Smooth muscle cell (in vitro differentiated cells): Measurements from ENCODE around the gene CLNK. TPM values are rescaled to one million over a fixed set of nuclear protein-coding genes. Genes with fewer than 3 reads are reported as not detected.

Experiments used
- DNase-seq: peaks from one replicate; lab custom pipeline; 2025; ENCODE audit not compliant: unreplicated experiment; lab: John Stamatoyannopoulos, UW
- H2AFZ ChIP-seq: fragments of 200-600 bp; sonication (generic); 2 replicates; pipeline ENCODE4 v1.6.0; 2016; ENCODE audit warnings: antibody characterized with exemption, low read depth, mild to moderate bottlenecking
- H3F3A ChIP-seq: fragments of 200-600 bp; sonication (generic); 2 replicates; pipeline ENCODE4 v1.6.0; 2017; ENCODE audit warnings: antibody characterized with exemption, low read depth
- H3K27ac ChIP-seq: fragments of 200-600 bp; sonication (generic); 2 replicates; pipeline ENCODE4 v1.5.1; 2016; ENCODE audit warnings: low read depth, mild to moderate bottlenecking
- H3K27me3 ChIP-seq: fragments of 200-600 bp; sonication (generic); 2 replicates; pipeline ENCODE4 v1.6.1; 2016; ENCODE audit warnings: low read depth, mild to moderate bottlenecking
- H3K36me3 ChIP-seq: fragments of 200-600 bp; sonication (generic); 2 replicates; pipeline ENCODE4 v1.5.1; 2016; ENCODE audit warnings: low read depth
- H3K4me1 ChIP-seq: fragments of 200-600 bp; sonication (generic); 2 replicates; pipeline ENCODE4 v1.5.1; 2016; ENCODE audit warnings: low read depth
- H3K4me2 ChIP-seq: fragments of 200-600 bp; sonication (generic); 2 replicates; pipeline ENCODE4 v1.6.0; 2016; ENCODE audit warnings: mild to moderate bottlenecking
- H3K4me3 ChIP-seq: fragments of 200-600 bp; sonication (generic); 2 replicates; pipeline ENCODE4 v1.5.1; 2016; ENCODE audit warnings: mild to moderate bottlenecking
- H3K79me2 ChIP-seq: fragments of 200-600 bp; sonication (generic); 2 replicates; pipeline ENCODE4 v1.6.0; 2016; ENCODE audit warnings: low read depth, mild to moderate bottlenecking
- H3K9ac ChIP-seq: fragments of 200-600 bp; sonication (generic); 2 replicates; pipeline ENCODE4 v1.6.0; 2016; ENCODE audit warnings: low read depth
- H3K9me3 ChIP-seq: fragments of 200-600 bp; sonication (generic); replicated peaks from 2 replicates; pipeline ENCODE4 v1.5.1; 2016; ENCODE audit warnings: low read depth
- H4K20me1 ChIP-seq: fragments of 200-600 bp; sonication (generic); 2 replicates; pipeline ENCODE4 v1.6.0; 2016; ENCODE audit warnings: low read depth
- WGBS: methylation state at CpG from one replicate; pipeline ENCODE4 v1.1.7; 2016; ENCODE audit warnings: low lambda C conversion rate; 5-methylcytosine and 5-hydroxymethylcytosine counted together
- polyA plus RNA-seq: library from polyadenylated mRNA; unstranded; fragments of >200 nt; fragmentation: Nextera tagmentation; extraction: Ambion mirVana; gene quantifications from 2 replicates; pipeline ENCODE4 v1.2.1, GENCODE V29; 2016
- total RNA-seq: library from RNA; depleted of rRNA; stranded (reverse); fragments of >200 nt; gene quantifications from 2 replicates; pipeline ENCODE4 v1.2.3, GENCODE V29; 2014
- TF ChIP-seq, protein P1 (sequence below): fragments of 200-600 bp; sonication (generic); IDR thresholded peaks from 2 replicates; pipeline ENCODE4 v1.5.1; 2017; ENCODE audit warnings: borderline replicate concordance, mild to moderate bottlenecking, antibody characterized with exemption; ENCODE audit not compliant: insufficient read depth, poor library complexity, severe bottlenecking

CLNK gene
- total and polyA plus RNA-seq, 2 experiments from 2014 or later, result not detected

- Histone ChIP-seq H3F3A (no peaks in the 10 kb centered on the region), H4K20me1 (no peaks in the 10 kb centered on the region), H3K27me3 (no peaks in the 10 kb centered on the region), H3K9ac (no peak overlapping the region), H3K79me2 (no peaks in the 10 kb centered on the region), H3K36me3 (no peaks in the 10 kb centered on the region), H3K4me3 (no peak overlapping the region), H2AFZ (no peak overlapping the region), H3K4me1 (no peaks in the 10 kb centered on the region), H3K4me2 (peak overlapping the region; percentile 6), H3K9me3 (no peaks in the 10 kb centered on the region), H3K27ac (no peak overlapping the region)
- no peak for DNase-seq
- 67% methylated on average over 3 of the region's 3 CpGs for WGBS
- TF ChIP-seq, protein P1, sequence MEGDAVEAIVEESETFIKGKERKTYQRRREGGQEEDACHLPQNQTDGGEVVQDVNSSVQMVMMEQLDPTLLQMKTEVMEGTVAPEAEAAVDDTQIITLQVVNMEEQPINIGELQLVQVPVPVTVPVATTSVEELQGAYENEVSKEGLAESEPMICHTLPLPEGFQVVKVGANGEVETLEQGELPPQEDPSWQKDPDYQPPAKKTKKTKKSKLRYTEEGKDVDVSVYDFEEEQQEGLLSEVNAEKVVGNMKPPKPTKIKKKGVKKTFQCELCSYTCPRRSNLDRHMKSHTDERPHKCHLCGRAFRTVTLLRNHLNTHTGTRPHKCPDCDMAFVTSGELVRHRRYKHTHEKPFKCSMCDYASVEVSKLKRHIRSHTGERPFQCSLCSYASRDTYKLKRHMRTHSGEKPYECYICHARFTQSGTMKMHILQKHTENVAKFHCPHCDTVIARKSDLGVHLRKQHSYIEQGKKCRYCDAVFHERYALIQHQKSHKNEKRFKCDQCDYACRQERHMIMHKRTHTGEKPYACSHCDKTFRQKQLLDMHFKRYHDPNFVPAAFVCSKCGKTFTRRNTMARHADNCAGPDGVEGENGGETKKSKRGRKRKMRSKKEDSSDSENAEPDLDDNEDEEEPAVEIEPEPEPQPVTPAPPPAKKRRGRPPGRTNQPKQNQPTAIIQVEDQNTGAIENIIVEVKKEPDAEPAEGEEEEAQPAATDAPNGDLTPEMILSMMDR, result no peak
Observed at GRCh38 chr4:10703766-10704429, 19.3 kb upstream of the CLNK start.

DNA sequence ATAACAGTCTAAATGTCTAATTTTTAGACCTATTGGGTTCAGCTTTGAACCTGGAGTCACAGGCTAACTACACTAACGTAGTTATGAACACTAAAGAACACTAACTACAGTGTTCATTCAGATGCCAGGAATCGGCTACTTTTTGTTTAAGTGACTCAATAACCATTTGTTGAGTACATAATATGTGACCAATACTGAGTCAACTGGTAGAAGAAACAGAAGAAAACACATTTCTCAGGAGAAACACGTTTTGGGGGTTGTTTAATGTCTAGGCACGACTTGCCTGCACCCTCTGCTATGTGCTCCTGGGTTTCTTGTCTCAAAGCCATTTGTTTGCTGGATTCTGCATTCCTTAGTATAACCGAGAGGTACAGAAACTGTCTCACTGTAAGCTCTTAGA, 18.6 kb upstream of the CLNK start:
- WGBS, result 77% methylated on average over 5 of the region's 5 CpGs
- H3K36me3 ChIP-seq, result no peaks in the 10 kb centered on the region
- no peaks in the 10 kb centered on the region for H3K27me3 ChIP-seq
- H3K4me2 ChIP-seq, result no peak overlapping the region
- no peak overlapping the region for H2AFZ ChIP-seq
- H3K27ac ChIP-seq, result no peak overlapping the region
- no peaks in the 10 kb centered on the region for H3K4me1 ChIP-seq
- H4K20me1 ChIP-seq, result no peaks in the 10 kb centered on the region
- H3K79me2 ChIP-seq, result no peaks in the 10 kb centered on the region
- no peaks in the 10 kb centered on the region for H3K9me3 ChIP-seq
- H3K9ac ChIP-seq, result no peak overlapping the region
- no peak overlapping the region for H3K4me3 ChIP-seq
- no peak for DNase-seq
- TF ChIP-seq, protein P1, result no peak
- no peaks in the 10 kb centered on the region for H3F3A ChIP-seq

- Histone ChIP-seq H3K9ac (no peak overlapping the region), H2AFZ (no peak overlapping the region), H3K4me3 (no peak overlapping the region), H3K4me1 (no peaks in the 10 kb centered on the region), H4K20me1 (no peaks in the 10 kb centered on the region), H3F3A (no peaks in the 10 kb centered on the region), H3K36me3 (no peaks in the 10 kb centered on the region), H3K4me2 (no peak overlapping the region), H3K9me3 (no peaks in the 10 kb centered on the region), H3K27me3 (no peaks in the 10 kb centered on the region), H3K27ac (no peak overlapping the region), H3K79me2 (no peaks in the 10 kb centered on the region)
- TF ChIP-seq, protein P1, result no peak
- no peak for DNase-seq
- WGBS, result 68% methylated on average over 7 of the region's 7 CpGs
Observed at GRCh38 chr4:10701702-10702460, 17.3 kb upstream of the CLNK start.

- Histone ChIP-seq H3K36me3 (no peaks in the 10 kb centered on the region), H3K4me3 (no peak overlapping the region), H4K20me1 (no peaks in the 10 kb centered on the region), H3F3A (no peaks in the 10 kb centered on the region), H3K27me3 (no peaks in the 10 kb centered on the region), H3K4me2 (no peak overlapping the region), H3K9ac (no peak overlapping the region), H3K4me1 (no peaks in the 10 kb centered on the region), H3K27ac (no peak overlapping the region), H3K79me2 (no peaks in the 10 kb centered on the region), H2AFZ (no peak overlapping the region), H3K9me3 (no peaks in the 10 kb centered on the region)
- DNase-seq, result no peak
- WGBS, result 86% methylated on average over 3 of the region's 3 CpGs
- TF ChIP-seq, protein P1, result no peak
Observed at GRCh38 chr4:10701161-10701560, 16.6 kb upstream of the CLNK start.
